GM12878 (cell line): ENCODE data around the gene RALGPS1. TPM values are rescaled to one million over a fixed set of nuclear protein-coding genes. Genes with fewer than 3 reads are reported as not detected.

Source experiments
- ATAC-seq: fragments of 200-7000 bp; cut with Tn5 transposase; 3 replicates; pipeline ENCODE4 v1.9.1; 2020; ENCODE audit warnings: mild to moderate bottlenecking, moderate library complexity
- BruUV-seq: library from RNA; stranded (reverse); fragments of 400-500 nt; replicated peaks from 2 replicates; lab custom pipeline; 2021; lab: Mats Ljungman, UMichigan
- CTCF ChIA-PET: fragments of 300-600 bp; sonication (Branson Sonifier 250); formaldehyde crosslinking; extraction: SDS; loops from one replicate; lab custom pipeline; 2021; ENCODE audit warnings: inconsistent platforms; lab: Yijun Ruan, JAX
- POLR2A ChIA-PET: fragments of 350-600 bp; formaldehyde crosslinking; extraction: SDS; loops from one replicate; lab custom pipeline; 2021; ENCODE audit warnings: inconsistent platforms; lab: Charles Lee
- RAD21 ChIA-PET: fragments of 300-600 bp; sonication (Branson Sonifier 250); formaldehyde crosslinking; loops from one replicate; lab custom pipeline; 2023; ENCODE audit warnings: antibody characterized with exemption; ENCODE audit not compliant: unreplicated experiment; lab: Charles Lee
- SMC1A ChIA-PET: fragments of 300-600 bp; sonication (Branson Sonifier 250); formaldehyde crosslinking; loops from one replicate; lab custom pipeline; 2023; ENCODE audit not compliant: unreplicated experiment, uncharacterized antibody; lab: Charles Lee
- DNase-seq: peaks from one replicate; pipeline ENCODE4 v3.0.0-alpha.2; 2011; ENCODE audit warnings: low read depth, low spot score
- FAIRE-seq: peaks from 3 replicates; lab custom pipeline; 2011; peaks lifted over from hg19 to GRCh38; lab: Jason Lieb, UNC
- H2AFZ ChIP-seq: 2 replicates; pipeline ENCODE4 v1.6.0; 2011; ENCODE audit warnings: low read depth, low read length, control low read depth; ENCODE audit not compliant: control insufficient read depth
- H3K27ac ChIP-seq: 2 replicates; pipeline ENCODE4 v1.5.1; 2011; ENCODE audit warnings: control low read depth; ENCODE audit not compliant: control insufficient read depth, insufficient read depth
- H3K27me3 ChIP-seq, 2 experiments: replicated peaks in 1 of 2; 2 replicates each; pipeline versions ENCODE4 v1.6.0 to v1.6.1; 2011; ENCODE audit warnings: low read length in 1 of 2; ENCODE audit not compliant: control insufficient read depth in 2 of 2, insufficient read depth in 2 of 2
- H3K36me3 ChIP-seq, 2 experiments: 2 replicates each; pipeline ENCODE4 v1.5.1; 2011; ENCODE audit warnings: low read length in 1 of 2; ENCODE audit not compliant: control insufficient read depth in 2 of 2, insufficient read depth in 2 of 2
- H3K4me1 ChIP-seq: 2 replicates; pipeline ENCODE4 v1.6.1; 2011; ENCODE audit warnings: mild to moderate bottlenecking, low read length, moderate library complexity, mixed read lengths; ENCODE audit not compliant: control insufficient read depth, insufficient read depth
- H3K4me2 ChIP-seq: 2 replicates; pipeline ENCODE4 v1.6.0; 2011; ENCODE audit warnings: control low read depth; ENCODE audit not compliant: control insufficient read depth, insufficient read depth
- H3K4me3 ChIP-seq: fragments of 200-600 bp; sonication (generic); 2 replicates; pipeline ENCODE4 v1.5.1; 2016
- H3K79me2 ChIP-seq: 2 replicates; pipeline ENCODE4 v1.6.0; 2011; ENCODE audit warnings: low read length; ENCODE audit not compliant: control insufficient read depth, insufficient read depth
- H3K9ac ChIP-seq: 2 replicates; pipeline ENCODE4 v1.8.0; 2011; ENCODE audit warnings: low read length, control low read depth, mixed read lengths; ENCODE audit not compliant: control insufficient read depth, insufficient read depth
- H3K9me3 ChIP-seq: replicated peaks from 3 replicates; pipeline ENCODE4 v1.5.1; 2011; ENCODE audit warnings: mild to moderate bottlenecking, low read length; ENCODE audit not compliant: control insufficient read depth, insufficient read depth
- H4K20me1 ChIP-seq: 2 replicates; pipeline ENCODE4 v1.6.0; 2011; ENCODE audit not compliant: control insufficient read depth, insufficient read depth
- KDM1A ChIP-seq: fragments of 200-600 bp; sonication (generic); IDR thresholded peaks from 2 replicates; pipeline ENCODE4 v1.6.1; 2016; ENCODE audit warnings: borderline replicate concordance
- PAX5 ChIP-seq: IDR thresholded peaks from 2 replicates; pipeline ENCODE4 v1.6.1; 2011; ENCODE audit warnings: low read depth, low read length, borderline replicate concordance
- ZNF687 ChIP-seq: fragments of 450-650 bp; IDR thresholded peaks from 2 replicates; pipeline ENCODE4 v1.6.1; 2017; ENCODE audit warnings: mild to moderate bottlenecking, moderate library complexity
- WGBS: methylation state at CpG from one replicate; pipeline ENCODE4 v1.1.6; 2016; ENCODE audit warnings: low lambda C conversion rate; ENCODE audit not compliant: insufficient replicate concordance, insufficient coverage; ENCODE audit errors: missing lambda C conversion rate; 5-methylcytosine and 5-hydroxymethylcytosine counted together
- in situ Hi-C: fragments of 300-500 bp; cut with MboI; formaldehyde crosslinking; loops from 9 replicates; pipeline ENCODE4 v1.14.3; 2018; ENCODE audit warnings: mixed read lengths
- intact Hi-C: fragments of 100-400 bp; cut with micrococcal nuclease; formaldehyde crosslinking; loops from one replicate; pipeline ENCODE4 v1.14.2; 2022; ENCODE audit not compliant: unreplicated experiment
- polyA plus RNA-seq, 11 experiments: library from polyadenylated mRNA; depleted of rRNA in 4 of 11; unstranded in 6 of 11; stranded (reverse) in 5 of 11; fragments of >200 nt; fragmentation: Nextera tagmentation in 4 of 11; fragmentation: Illumina TruSeq in 1 of 11; extraction: Ambion mirVana in 4 of 11; extraction: Trizol in 1 of 11; gene quantifications; 1 replicate in 1 of 11; 2 replicates in 10 of 11; pipeline versions ENCODE4 v1.2.1 to v1.2.3, GENCODE V29; 2011 to 2016; ENCODE audit warnings: inconsistent platforms in 2 of 11, missing spikeins in 2 of 11, low read depth in 1 of 11
- total RNA-seq, 4 experiments: library from RNA; depleted of rRNA in 3 of 4; stranded (reverse); fragments of >200 nt in 3 of 4; fragmentation: Illumina TruSeq in 1 of 4; extraction: Trizol in 1 of 4; gene quantifications; 2 replicates each; pipeline versions ENCODE4 v1.2.1 to v1.2.3, GENCODE V29; 2013 to 2021

The RALGPS1 gene
- total and polyA plus RNA-seq, 10 of the 15 experiments (the other 5 are each of a cell fraction or from before 2014, with no cell fraction given), result 0.13 to 5.6 (median 2.7) TPM

DNA sequence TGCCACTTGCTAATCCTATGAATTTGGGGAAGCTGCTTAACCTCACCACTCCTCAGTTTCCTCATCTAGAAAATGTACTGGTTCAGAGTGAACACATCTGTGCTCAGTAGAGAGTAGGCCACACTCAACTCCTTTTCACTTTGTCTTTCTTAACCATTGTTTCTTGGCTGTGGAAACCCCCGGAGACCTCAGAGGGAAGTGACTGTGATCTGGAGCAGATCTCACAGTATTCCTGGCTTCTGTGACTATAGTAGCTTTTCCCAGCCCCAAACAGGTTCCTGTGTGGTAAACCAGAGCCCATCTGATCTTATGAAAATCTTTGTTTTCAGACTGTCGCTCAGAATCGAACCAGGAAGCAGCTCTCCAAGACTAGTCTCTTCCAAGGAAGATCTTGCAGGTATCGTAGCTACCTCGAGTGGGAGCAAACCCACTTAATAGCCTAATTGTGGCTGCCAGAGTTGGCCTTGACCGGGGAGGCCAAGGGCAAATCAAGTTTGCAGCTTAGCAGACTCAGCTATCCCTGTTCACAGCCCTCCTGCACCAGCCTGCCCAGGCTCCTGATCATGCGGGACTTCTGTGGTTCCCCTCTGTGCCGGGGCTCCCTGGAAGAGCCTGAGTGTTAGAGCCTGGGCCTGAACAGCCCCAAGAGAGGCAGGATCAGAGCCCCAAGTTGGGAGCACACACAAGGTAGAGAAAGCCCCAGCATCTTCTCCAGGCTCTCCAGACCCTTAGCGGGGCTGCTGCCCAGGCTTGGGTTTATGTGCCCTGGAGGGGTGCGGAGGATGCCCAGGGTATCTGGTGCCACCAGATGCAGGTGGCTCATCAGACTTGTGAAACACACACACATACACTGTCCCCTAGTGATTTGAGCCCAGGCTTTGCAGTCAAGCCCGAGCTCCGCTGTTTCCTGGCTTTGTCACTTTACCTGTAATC lies 260.1 kb downstream of the RALGPS1 start:
- H3K4me1 ChIP-seq, result peaks cover 1% of the 10 kb centered on the region
- H3K4me2 ChIP-seq, result no peak overlapping the region
- no TSS peak for BruUV-seq
- RAD21 ChIA-PET, result interaction anchor here (0.6 to 17.4 kb wide), 4 partner anchors 6 to 52 kb away, joined by 3 to 515 read pairs (median 370); no protein-coding TSS in a partner anchor
- H2AFZ ChIP-seq, result no peak overlapping the region
- no peak overlapping the region for H3K27ac ChIP-seq
- POLR2A ChIA-PET, result interaction anchor here (0.7 to 4.6 kb wide), 2 partner anchors 10 to 24 kb away, joined by 3 to 28 read pairs; no protein-coding TSS in a partner anchor
- H3K79me2 ChIP-seq, result no peaks in the 10 kb centered on the region
- SMC1A ChIA-PET, result interaction anchor here (0.6 to 28.4 kb wide), 5 partner anchors 12 to 169 kb away, joined by 3 to 812 read pairs (median 3); no protein-coding TSS in a partner anchor
- H3K9ac ChIP-seq, result no peak overlapping the region
- no peaks in the 10 kb centered on the region for H3K27me3 ChIP-seq
- FAIRE-seq (no peak), ATAC-seq (no peak), DNase-seq (no peak)
- CTCF ChIA-PET, result interaction anchor here (0.8 to 4.2 kb wide), 7 partner anchors 8 to 199 kb away, joined by 3 to 24 read pairs (median 4); no protein-coding TSS in a partner anchor
- WGBS, result 83% methylated on average over 12 of the region's 12 CpGs
- intact Hi-C loops (no loop called here), in situ Hi-C loops (no loop called here)
- TF ChIP-seq ZNF687 (peak; percentile 11; the same call in 1 of the 2 replicates), KDM1A (no peak), PAX5 (no peak)
- no peaks in the 10 kb centered on the region for H3K9me3 ChIP-seq
- no peaks in the 10 kb centered on the region for H4K20me1 ChIP-seq
- no peak overlapping the region for H3K4me3 ChIP-seq
- H3K36me3 ChIP-seq, result no peaks in the 10 kb centered on the region
